A549 treated with RU486 at 1 μM for 4 hours (cell line): ENCODE measurements around the gene CENPM. TPM values are rescaled to one million over a fixed set of nuclear protein-coding genes. Genes with fewer than 3 reads are reported as not detected.

Source experiments
- total RNA-seq: library from RNA; stranded (reverse); fragments of 200-300 nt; extraction: Qiagen RNA extraction; gene quantifications from 5 replicates; pipeline ENCODE4 v1.2.3, GENCODE V29; 2022; ENCODE audit warnings: low read depth

The CENPM gene
- 27.0 to 40.9 TPM (median 38.3 TPM) in 5 replicates for total RNA-seq

GRCh38 chr22:41946629-41947423 lies at the start of gene CENPM:
Gene CENPM, minus strand, starts transcription at chr22:41947152. Its CDS starts 76 bp downstream, at chr22:41947076.

GRCh38 chr22:41969110-41969646 lies 22.2 kb upstream of the CENPM start, which contains the start of gene SEPTIN3:
Gene SEPTIN3, plus strand, starts transcription at chr22:41969443. Its CDS starts 2,050 bp downstream, at chr22:41971493.

GRCh38 chr22:41951898-41952474 lies 5.0 kb upstream of the CENPM start, which contains the start of gene SMIM45:
Gene SMIM45, plus strand, starts transcription at chr22:41952150.

GRCh38 chr22:41915035-41915785 lies 31.7 kb downstream of the CENPM start, which contains the start of gene SHISA8:
Gene SHISA8, minus strand, starts transcription at chr22:41915074. Its CDS starts 407 bp downstream, at chr22:41914667.

Other genes starting within 250 kb of the CENPM start
- gene MEI1, start 247.6 kb downstream of the CENPM start, total RNA-seq = 0.08 TPM in 1 of 5 replicates, not detected in the others
- 2.7 to 4.0 TPM (median 3.4 TPM) in 5 replicates for gene CCDC134, start 146.5 kb downstream of the CENPM start, total RNA-seq
- gene SREBF2, start 114.0 kb downstream of the CENPM start, total RNA-seq = 22.3 to 31.9 TPM (median 28.6 TPM) in 5 replicates
- 0.13 to 0.26 TPM (median 0.18 TPM) in 5 replicates for gene SHISA8, start 32.1 kb downstream of the CENPM start, total RNA-seq
- 0.19 to 0.27 TPM (median 0.22 TPM) in 5 replicates for gene TNFRSF13C, start 20.3 kb downstream of the CENPM start, total RNA-seq
- 0.80 to 1.3 TPM (median 1.2 TPM) in 5 replicates for gene SEPTIN3, start 22.3 kb upstream of the CENPM start, total RNA-seq
- 0.06 to 0.14 TPM in 2 of 5 replicates, not detected in the others for gene WBP2NL, start 51.6 kb upstream of the CENPM start, total RNA-seq
- gene NAGA, start 123.7 kb upstream of the CENPM start, total RNA-seq = 5.6 to 7.6 TPM (median 6.7 TPM) in 5 replicates
- gene PHETA2, start 127.1 kb upstream of the CENPM start, total RNA-seq = not detected in 5 replicates
- 21.3 to 48.9 TPM (median 42.4 TPM) in 5 replicates for gene SMDT1, start 132.5 kb upstream of the CENPM start, total RNA-seq
- 61.9 to 91.1 TPM (median 70.0 TPM) in 5 replicates for gene NDUFA6, start 143.6 kb upstream of the CENPM start, total RNA-seq
- gene CYP2D6, start 183.7 kb upstream of the CENPM start, total RNA-seq = 0.13 to 0.69 TPM (median 0.54 TPM) in 5 replicates